HG03342 (cell line): Measurements from ENCODE around the gene CLEC10A.
"Not testable (repeated sequence)": the region's sequence is repeated elsewhere in the genome, so short reads cannot be mapped to it uniquely, and the experiment has no call there.

Experiments
- ATAC-seq: cut with Tn5 transposase; IDR thresholded peaks from one replicate; pipeline ENCODE4 v1.9.1; 2021; ENCODE audit warnings: mild to moderate bottlenecking, moderate library complexity; ENCODE audit not compliant: unreplicated experiment

The CLEC10A gene, protein sequence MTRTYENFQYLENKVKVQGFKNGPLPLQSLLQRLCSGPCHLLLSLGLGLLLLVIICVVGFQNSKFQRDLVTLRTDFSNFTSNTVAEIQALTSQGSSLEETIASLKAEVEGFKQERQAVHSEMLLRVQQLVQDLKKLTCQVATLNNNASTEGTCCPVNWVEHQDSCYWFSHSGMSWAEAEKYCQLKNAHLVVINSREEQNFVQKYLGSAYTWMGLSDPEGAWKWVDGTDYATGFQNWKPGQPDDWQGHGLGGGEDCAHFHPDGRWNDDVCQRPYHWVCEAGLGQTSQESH

DNA sequence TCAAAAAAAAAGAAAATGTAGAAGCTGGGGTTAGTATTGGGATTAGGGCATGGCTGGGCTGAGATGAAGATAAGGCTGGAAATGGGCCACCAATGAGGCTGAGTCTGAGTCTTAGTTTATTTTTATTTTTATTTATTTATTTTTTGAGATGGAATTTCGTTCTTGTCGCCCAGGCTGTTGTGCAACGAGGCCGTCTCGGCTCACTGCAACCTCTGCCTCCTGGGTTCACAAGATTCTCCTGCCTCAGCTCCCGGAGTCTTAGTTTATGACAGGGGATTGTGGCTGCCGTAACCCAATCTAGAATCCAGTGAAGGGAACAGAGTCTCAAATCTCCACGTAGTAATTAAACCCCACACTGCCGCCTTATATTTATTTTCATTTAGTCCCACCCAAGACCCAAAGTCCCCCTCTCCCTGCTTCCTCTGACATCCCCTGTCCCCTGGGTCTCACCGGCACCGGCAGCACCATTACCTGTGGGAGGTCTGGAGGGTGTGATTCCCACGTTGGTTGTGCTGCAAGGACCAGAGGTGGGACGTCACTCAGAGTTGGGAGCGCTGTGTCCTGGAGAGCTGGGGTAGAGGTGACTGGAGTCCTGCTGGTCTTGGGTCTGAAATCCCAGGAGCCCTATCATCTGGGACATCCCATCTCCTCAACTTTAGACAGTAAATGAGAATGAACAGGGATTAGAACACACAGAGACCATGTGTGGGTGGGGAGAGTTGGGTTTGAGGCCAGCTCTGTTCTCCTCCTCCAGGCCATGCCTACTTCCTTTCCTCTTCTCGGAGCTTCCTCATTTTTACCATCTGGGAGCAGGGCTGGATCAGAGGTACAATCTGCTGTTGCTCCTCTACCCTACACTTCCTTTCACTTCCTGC lies at the start of gene CLEC10A:
Gene CLEC10A (minus strand): TSS at position 671 of the 875 bp plus-strand sequence. CDS start 1,439 bp downstream, outside the sequence.
- no peak for ATAC-seq

GRCh38 chr17:7129311-7129710 lies 49.3 kb upstream of the CLEC10A start:
- no peak for ATAC-seq

DNA sequence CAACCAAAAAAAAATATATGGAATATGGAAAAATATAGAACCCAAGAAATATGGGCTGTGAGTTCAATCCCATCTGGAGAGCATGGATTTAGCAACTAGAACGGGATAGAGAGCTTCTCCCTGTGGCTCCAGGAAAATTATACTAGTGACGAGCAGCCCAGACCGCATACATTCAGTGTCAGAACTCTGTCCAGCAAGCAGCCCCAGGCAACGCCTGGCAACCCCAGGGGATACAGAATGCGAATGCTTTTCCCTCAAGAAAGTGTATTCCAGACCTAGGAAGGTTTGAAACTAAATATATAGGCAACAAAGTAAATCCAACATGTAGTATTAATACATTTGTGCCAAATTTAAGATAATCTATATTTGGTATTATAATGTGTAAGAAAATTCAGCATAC lies 48.1 kb upstream of the CLEC10A start:
- no peak for ATAC-seq

GRCh38 chr17:7127501-7127900 lies 47.5 kb upstream of the CLEC10A start:
- not testable (repeated sequence) for ATAC-seq

GRCh38 chr17:7126386-7126785 lies 46.3 kb upstream of the CLEC10A start:
- not testable (repeated sequence) for ATAC-seq

DNA sequence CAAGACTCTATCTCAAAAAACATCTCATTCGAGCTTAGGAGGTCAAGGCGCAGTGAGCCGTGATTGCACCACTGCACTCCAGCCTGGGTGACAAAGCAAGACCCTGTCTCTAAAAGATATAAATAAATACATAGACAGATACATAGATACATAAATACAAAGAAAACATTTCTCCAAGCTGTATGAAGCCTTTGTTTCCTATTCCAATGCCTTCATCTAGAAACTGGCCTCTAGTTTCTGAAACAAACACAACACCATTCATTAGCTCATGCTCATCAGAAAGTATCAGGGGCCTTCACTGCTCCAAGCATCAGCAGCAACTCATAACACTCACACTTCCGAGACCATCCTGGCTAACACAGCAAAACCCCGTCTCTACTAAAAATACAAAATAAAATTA lies 44.9 kb upstream of the CLEC10A start:
- ATAC-seq: no peak

GRCh38 chr17:7123844-7124243 lies 43.8 kb upstream of the CLEC10A start:
- no peak for ATAC-seq

GRCh38 chr17:7122381-7122780 lies 42.3 kb upstream of the CLEC10A start:
- ATAC-seq: no peak

DNA sequence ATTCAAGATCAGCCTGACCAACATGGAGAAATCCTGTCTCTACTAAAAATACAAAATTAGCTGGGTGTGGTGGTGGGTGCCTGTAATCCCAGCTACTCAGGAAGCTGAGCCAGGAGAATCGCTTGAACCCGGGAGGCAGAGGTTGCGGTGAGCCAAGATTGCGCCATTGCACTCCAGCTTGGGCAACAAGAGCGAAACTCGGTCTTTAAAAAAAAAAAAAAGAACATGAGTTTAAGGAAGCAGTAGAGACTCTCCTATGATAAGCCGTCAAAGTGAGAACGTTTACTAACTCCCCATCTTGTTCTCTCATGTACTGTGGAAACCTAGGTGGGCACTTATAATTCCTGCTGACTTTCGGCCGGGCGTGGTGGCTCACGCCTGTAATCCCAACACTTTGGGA lies 40.6 kb upstream of the CLEC10A start:
- ATAC-seq: not testable (repeated sequence)

DNA sequence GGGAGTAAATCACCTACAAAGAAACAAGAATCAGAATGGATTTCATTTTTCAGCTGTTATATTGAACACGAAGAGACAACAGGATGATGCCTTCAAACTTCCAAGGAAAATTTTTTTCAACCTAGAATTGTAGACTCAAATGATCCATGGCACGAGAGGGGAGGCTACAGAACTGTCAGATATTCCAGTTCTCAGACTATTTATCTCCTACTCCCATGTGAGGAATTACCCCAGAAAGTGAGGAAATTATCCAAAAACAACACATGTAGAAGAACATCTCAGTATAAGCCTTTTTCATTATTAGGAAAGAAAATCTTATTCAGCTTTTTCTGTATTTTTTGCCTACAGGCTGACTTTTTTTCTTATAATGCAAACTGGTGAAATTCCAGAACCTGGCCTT lies 40.1 kb upstream of the CLEC10A start:
- ATAC-seq: no peak

- no peak for ATAC-seq
Measured at GRCh38 chr17:7119314-7119713, 39.3 kb upstream of the CLEC10A start.

DNA sequence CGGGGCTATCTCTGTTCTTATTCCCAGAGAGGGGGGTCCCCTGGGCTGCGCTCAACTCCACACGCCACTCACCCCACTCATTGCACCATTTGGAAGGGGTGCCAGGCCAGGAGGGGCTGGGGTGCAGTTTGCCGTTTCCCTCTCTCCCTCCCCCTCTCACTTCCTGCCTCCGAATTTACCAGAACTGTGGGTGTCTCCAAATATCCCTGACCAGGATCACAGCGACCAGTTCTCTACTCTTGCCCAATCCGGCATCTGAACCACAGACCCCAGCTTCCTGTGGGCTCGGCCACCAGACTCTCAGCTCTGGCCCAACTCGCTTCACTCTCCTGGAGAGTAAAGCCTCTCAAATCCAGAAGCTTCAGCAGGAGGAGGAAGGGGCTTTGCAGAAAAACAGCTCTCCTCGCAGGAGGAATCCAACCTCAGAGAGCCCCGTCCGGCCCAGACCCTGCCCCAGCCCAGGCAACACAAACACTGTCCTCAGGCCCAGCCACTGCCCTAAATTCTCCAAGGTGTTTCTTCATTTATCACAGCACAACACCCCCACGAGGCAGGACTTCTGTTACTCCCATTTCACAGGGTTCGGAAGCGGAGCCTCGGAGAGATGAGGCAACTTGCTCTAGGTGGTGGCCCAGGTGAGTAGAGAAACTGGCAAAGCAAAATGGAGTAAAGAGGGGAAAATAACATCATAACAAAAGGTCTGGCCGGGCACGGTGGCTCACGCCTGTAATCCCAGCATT lies 35.0 kb upstream of the CLEC10A start:
- no peak for ATAC-seq

DNA sequence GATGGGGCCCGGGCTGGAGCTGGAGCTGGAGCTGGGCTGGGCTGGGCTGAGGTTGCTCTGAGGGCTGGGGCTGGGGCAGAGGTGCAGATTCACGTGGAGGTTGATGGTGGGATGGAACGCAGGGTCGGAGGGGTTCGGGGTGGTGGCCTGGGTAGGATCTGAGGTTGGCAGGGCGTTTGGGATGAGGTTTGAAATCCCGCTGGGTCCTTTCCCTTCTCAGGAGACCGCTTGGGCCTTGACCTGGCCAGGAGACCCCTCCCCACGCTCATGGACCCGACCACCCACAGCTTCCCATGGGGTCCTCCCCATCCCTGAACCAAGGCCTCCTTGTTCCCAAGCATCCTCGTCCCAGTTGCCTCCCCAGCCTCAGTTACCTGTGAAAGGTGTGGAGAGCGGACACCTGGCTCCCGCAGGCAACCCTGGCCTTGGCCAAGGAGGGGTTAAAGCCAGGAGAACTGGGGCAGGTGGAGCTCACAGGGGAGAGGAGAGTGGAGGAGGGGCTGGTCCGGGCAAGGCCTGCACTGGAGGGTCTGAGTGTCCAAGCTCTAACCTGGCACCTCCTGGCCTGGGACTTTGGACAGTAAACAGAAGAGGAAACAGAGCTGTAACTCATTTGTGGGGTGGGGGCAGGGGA lies 34.3 kb upstream of the CLEC10A start, which contains the start of gene ASGR2:
Gene ASGR2 (minus strand): TSS at position 582 of the 634 bp plus-strand sequence. CDS start 582 bp downstream, outside the sequence.
- no peak for ATAC-seq

GRCh38 chr17:7113273-7114071 lies 33.4 kb upstream of the CLEC10A start:
- ATAC-seq: no peak

GRCh38 chr17:7112510-7113108 lies 32.6 kb upstream of the CLEC10A start:
- ATAC-seq: no peak

DNA sequence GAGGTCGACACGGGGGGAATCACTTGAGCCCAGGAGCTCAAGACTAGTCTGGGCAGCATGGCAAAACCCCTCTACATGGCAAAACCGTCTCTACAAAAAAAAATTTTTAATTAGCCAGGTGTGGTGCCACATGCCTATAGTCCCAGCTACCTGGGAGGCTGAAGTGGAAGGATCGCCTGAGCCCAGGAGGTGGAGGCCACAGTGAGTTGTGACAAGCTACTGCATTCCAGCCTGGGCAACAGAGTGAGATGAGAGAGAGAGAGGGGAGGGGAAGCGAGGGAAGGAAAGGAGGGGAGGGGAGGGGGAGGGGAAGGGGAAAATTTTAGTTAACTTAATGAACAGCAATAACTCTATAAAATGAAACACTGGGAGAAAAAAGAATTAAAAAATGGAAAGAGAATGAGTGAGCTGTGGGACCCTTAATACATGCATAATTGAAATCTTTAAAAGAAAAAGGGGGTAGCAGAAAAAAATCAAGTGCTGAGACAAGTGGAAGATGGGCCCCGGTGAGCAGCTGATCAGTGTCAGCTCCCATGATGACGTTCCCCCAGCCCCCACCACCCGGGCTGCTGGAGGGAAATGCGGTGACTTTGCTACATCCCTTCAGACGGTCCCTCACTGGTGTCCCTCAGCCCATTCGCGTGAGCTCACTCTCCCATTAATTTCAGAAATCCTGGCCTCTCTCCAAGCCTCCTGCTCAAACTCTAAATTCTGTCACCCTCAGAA lies 31.9 kb upstream of the CLEC10A start:
- ATAC-seq: no peak

DNA sequence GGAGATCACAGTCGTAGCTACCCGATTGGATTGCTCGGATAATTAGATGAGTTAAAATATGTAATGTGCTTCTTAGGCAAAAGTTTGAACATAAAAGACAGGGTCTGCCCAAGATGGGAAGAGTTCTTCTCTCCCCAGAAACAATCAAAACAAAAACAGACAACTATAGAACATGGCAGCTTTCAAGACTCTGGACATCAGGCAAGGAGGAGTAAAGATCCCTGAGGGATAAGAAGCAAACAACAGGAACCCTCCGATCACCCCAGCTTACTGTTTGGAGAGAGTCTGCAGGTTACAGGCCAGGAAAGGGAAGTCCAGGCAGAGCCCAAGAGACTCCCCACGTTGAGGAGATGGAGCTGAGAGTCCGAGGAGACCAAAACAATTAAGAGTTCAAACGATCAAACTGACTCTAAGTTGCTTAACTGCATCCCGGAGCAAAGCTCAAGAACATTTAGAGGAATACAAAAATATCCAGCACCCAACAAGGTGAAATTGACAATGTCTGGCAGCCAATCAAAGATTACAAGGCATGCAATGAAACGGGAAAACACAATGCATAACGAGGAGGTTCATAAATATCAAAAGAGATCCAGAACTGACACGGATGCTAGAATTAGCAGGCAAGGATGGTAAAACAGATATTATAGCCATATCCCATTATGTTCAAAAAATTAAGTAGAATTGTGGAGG lies 30.7 kb upstream of the CLEC10A start:
- ATAC-seq: no peak
